ENCODE measurements around the gene LARP4B. TPM values are rescaled to one million over a fixed set of nuclear protein-coding genes. Genes with fewer than 3 reads are reported as not detected.

The LARP4B gene
- total RNA-seq, 1 donor from 2014 or later: 114 TPM

- ATAC-seq (no peak), DNase-seq (no peak)
- Histone ChIP-seq H3K27me3 (ENCODE audit: low read depth) (no peaks in the 10 kb centered on the region), H3K36me3 (peaks cover 100% of the 10 kb centered on the region), H3K9me3 (no peaks in the 10 kb centered on the region), H3K4me1 (peaks cover 18% of the 10 kb centered on the region), H3K27ac (peak overlapping the region; percentile 37), H3K4me3 (no peak overlapping the region)
- intact Hi-C loops (cut with DNase I): no loop called here
- no peak for TF ChIP-seq CTCF (IDR thresholded peaks at IDR 0.05)
Observed at GRCh38 chr10:818010-818409, 113.5 kb downstream of the LARP4B start.

DNA sequence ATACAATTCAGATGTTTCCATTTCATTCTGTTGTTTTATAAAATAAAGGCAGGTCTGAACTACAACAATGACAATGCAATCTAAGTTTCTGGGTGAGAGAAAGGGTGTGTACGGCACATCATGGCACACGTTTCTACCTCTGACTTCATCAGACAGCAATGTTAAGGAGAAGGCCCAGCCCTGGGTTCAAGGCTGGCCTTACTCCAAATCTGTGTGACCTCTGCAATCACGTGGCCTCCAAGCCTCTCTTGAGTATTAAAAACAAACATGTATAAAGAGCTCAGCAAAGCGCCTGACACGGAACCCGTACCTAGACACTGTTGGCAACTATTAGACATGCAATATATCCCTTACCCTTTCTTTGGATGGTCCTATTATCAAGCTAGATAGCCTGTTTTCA, 114.1 kb downstream of the LARP4B start:
- Histone ChIP-seq H3K36me3 (peaks cover 100% of the 10 kb centered on the region), H3K4me3 (no peak overlapping the region), H3K4me1 (peaks cover 18% of the 10 kb centered on the region), H3K27me3 (ENCODE audit: low read depth) (no peaks in the 10 kb centered on the region), H3K27ac (peak overlapping the region; percentile 37), H3K9me3 (no peaks in the 10 kb centered on the region)
- ATAC-seq (peak; percentile 64 to 67), DNase-seq (no peak)
- intact Hi-C loops (cut with DNase I): no loop called here
- TF ChIP-seq CTCF (IDR thresholded peaks at IDR 0.05): no peak

- H3K9me3 ChIP-seq: no peaks in the 10 kb centered on the region
- DNase-seq: peak; percentile 69
- intact Hi-C loops (cut with DNase I): no loop called here
- peak; percentile 54 to 60 for ATAC-seq
- peaks cover 18% of the 10 kb centered on the region for H3K4me1 ChIP-seq
- TF ChIP-seq CTCF (IDR thresholded peaks at IDR 0.05): no peak
- H3K27ac ChIP-seq: peak overlapping the region; percentile 37
- no peaks in the 10 kb centered on the region for H3K27me3 ChIP-seq (ENCODE audit: low read depth)
- peaks cover 100% of the 10 kb centered on the region for H3K36me3 ChIP-seq
- H3K4me3 ChIP-seq: no peak overlapping the region
Observed at GRCh38 chr10:816958-817357, 114.5 kb downstream of the LARP4B start.

DNA sequence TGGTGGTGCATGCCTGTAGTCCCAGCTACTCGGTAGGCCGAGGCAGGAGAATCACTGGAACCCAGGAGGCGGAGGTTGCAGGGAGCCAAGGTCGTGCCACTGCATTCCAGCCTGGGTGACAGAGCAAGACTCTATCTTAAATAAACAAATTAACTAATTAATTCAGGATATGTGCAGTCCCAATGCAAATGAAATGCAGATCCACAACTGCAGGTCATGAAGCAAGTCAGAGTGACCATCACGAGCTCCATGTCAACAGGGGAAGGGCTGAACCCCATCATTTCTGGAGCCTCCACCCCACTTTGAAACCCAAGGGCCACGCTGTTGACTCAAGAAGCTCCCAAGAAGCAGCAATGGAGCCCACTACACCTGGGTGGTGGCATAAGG, 115.4 kb downstream of the LARP4B start:
- intact Hi-C loops (cut with DNase I): no loop called here
- DNase-seq (no peak), ATAC-seq (no peak)
- TF ChIP-seq CTCF (IDR thresholded peaks at IDR 0.05): no peak
- H3K4me1 ChIP-seq: peaks cover 18% of the 10 kb centered on the region
- H3K9me3 ChIP-seq: no peaks in the 10 kb centered on the region
- H3K27ac ChIP-seq: no peak overlapping the region
- no peaks in the 10 kb centered on the region for H3K27me3 ChIP-seq (ENCODE audit: low read depth)
- no peak overlapping the region for H3K4me3 ChIP-seq
- H3K36me3 ChIP-seq: peaks cover 100% of the 10 kb centered on the region

- no peak for DNase-seq
- intact Hi-C loops (cut with DNase I): no loop called here
Observed at GRCh38 chr10:815338-816090, 116.0 kb downstream of the LARP4B start.

More at GRCh38 chr10:815338-816090, 116.0 kb downstream of the LARP4B start:
- Histone ChIP-seq H3K27ac (no peak overlapping the region), H3K4me1 (peaks cover 18% of the 10 kb centered on the region), H3K27me3 (ENCODE audit: low read depth) (no peaks in the 10 kb centered on the region), H3K9me3 (no peaks in the 10 kb centered on the region), H3K4me3 (no peak overlapping the region), H3K36me3 (peaks cover 100% of the 10 kb centered on the region)
- no peak for TF ChIP-seq CTCF (IDR thresholded peaks at IDR 0.05)
- no peak for ATAC-seq

All from lower lobe of right lung (tissue), 2 donors.